GM18511 (cell line): ENCODE measurements around the gene R3HDM2.
A peak's percentile ranks its signal among the peaks of the same experiment; 100 is the strongest.

Experiments
- ATAC-seq: cut with Tn5 transposase; IDR thresholded peaks from one replicate; pipeline ENCODE4 v1.9.1; 2021; ENCODE audit warnings: mild to moderate bottlenecking, moderate library complexity; ENCODE audit not compliant: unreplicated experiment

Gene R3HDM2

DNA sequence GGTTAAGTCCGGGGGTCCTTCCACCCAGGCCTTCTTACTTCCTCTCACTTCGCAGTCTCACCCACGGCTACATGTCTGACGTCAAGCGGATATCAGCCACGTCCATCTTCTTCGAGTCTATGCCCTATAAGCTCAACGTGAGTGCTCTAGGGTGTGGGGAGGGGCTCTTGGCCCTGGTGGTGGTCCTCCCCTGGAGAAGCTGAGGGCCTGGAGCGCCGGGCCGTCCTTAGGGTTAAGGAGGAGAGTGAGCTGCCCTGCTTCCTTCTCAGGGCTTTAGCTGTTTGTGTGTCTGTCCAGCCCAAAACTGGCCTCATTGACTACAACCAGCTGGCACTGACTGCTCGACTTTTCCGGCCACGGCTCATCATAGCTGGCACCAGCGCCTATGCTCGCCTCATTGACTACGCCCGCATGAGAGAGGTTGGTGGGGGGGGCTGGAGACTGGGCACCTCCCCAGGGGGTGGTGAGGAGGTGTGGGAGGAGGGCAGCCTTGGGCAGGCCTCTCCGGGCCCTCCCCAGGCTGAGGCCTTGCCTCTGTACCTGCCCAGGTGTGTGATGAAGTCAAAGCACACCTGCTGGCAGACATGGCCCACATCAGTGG, 198.6 kb downstream of the R3HDM2 start:
- no peak for ATAC-seq

GRCh38 chr12:57231276-57232021, 199.4 kb downstream of the R3HDM2 start:
- no peak for ATAC-seq

GRCh38 chr12:57230381-57231155, 200.3 kb downstream of the R3HDM2 start:
- no peak for ATAC-seq

- ATAC-seq = peak; percentile 51
These were observed 201.0 kb downstream of the R3HDM2 start, which contains the start of gene SHMT2 for GRCh38 chr12:57229634-57230380. Gene SHMT2, plus strand, starts transcription at chr12:57229711. Its CDS starts 68 bp downstream, at chr12:57229779.

- peak; percentile 6 for ATAC-seq
These were observed 201.7 kb downstream of the R3HDM2 start for GRCh38 chr12:57229046-57229633.

- no peak for ATAC-seq
These were observed 203.3 kb downstream of the R3HDM2 start for GRCh38 chr12:57227315-57228115.

DNA sequence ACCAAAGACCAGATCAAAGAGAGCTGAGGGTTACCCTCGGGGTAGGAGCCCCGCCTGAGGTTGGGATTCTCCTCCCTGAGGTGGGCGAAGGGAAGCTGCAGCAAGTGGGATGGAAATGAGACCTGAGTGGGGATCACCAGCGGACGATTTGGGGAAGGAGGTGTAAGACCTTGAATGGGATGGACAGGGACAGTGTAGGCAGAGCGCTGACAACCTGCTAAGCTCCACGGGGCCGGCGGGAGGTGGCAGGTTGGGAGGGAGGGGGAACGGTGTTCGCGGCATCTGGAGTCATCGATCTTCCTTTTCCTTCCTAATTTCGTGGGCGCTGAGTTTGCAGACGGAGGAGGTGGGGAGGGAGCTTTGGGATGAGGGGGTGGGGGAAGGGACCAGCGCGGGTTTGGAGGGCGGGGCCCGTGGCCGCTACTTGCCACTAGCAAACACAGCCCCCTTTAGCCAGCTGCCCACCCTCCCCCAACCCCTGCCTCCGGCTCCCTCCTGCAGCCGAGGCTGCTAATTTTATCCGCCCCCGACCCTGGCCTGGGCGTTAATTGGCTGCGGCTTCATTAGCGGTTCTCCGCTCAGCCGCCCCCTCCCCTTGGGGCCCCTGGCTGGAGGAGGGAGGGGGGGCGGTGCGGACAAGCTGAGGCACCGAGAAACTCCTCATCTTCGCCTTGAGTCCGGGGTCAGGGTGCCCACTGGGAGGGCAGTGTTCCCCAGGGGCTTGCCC, 204.1 kb downstream of the R3HDM2 start:
- ATAC-seq = no peak

GRCh38 chr12:57225680-57226210, 205.1 kb downstream of the R3HDM2 start:
- ATAC-seq = no peak

DNA sequence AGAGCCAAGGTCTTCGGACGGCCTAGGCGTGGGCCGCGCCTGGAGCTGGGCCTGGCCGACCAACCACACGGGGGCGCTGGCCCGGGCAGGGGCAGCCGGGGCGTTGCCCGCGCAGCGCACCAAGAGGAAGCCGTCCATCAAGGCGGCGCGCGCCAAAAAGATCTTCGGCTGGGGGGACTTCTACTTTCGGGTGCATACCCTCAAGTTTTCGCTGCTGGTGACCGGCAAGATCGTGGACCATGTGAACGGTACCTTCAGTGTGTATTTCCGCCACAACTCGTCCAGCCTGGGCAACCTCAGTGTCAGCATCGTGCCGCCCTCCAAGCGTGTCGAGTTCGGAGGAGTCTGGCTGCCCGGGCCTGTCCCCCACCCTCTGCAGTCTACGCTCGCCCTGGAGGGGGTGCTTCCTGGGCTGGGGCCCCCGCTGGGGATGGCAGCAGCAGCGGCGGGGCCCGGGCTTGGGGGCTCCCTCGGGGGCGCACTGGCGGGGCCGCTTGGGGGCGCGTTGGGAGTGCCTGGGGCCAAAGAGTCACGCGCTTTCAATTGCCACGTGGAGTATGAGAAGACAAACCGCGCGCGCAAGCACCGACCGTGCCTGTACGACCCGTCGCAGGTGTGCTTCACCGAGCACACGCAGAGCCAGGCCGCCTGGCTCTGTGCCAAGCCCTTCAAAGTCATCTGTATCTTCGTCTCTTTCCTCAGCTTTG, 205.7 kb downstream of the R3HDM2 start:
- peak; percentile 46 for ATAC-seq

GRCh38 chr12:57224278-57224972, 206.4 kb downstream of the R3HDM2 start:
- ATAC-seq = no peak

GRCh38 chr12:57223191-57224165, 207.4 kb downstream of the R3HDM2 start:
- no peak for ATAC-seq

DNA sequence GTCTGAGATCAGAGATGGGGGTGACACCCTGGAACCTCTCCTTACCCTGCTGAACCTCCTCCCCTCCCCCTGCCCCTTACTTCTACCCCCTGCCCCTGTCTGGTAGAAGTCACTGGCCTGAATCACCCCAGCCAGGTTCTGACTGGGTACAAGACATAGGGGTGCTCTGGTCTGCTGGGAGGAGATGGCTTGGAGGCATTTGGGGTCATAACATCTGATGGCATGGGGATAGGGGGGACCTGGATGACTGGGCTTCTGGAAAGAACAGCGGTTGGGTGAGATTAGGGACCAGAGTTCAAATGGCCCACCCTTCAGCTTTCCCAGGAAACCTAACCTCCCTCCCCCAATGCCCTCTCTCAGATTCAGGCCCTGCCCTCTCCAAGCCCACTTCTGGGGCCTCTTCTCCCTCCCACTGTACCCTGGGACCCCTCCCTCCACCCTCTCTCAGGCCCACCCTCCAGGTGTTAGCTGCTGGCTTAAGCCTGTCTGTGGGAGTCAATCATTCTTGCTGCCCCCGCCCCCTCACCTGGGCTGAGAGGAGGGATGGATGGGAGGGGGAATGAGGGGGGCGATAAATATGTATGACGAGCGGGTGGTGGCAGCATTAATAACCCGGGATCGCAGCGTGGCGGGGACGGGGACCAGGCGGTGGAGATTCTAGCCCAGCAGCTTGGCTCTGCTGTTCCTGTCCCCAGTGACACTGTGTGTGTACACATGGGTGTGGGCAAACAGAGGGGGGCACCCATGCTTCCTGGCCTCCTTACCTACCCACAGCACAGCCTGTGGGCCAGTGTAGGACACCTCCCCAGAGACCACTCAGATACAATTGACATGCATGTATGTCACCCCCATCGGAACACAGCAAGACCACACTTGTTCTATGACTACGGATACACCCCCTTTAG, 208.3 kb downstream of the R3HDM2 start:
- no peak for ATAC-seq

GRCh38 chr12:57221169-57221917, 209.5 kb downstream of the R3HDM2 start:
- ATAC-seq = no peak

DNA sequence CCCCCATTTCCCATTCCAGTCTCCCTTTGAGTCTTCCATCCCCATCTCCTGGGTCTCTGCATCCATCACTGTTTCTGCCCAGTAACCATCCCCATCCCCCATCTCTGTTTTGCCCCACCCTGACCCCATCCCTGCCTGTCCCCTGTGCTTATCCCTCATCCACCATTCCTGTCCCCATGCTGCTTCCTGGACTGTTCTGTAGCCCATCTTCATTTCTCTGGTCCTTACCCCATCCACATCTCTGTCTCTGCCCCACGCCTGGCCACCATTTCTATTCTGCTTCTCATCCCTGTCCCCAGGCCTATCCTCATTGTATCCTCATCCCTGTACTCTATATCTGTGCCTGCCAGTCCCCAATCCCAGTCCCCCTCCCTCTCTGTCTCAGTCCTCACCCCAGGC, 210.1 kb downstream of the R3HDM2 start:
- ATAC-seq = no peak
